ENCODE data around the gene CTRB1.

The CTRB1 gene

DNA sequence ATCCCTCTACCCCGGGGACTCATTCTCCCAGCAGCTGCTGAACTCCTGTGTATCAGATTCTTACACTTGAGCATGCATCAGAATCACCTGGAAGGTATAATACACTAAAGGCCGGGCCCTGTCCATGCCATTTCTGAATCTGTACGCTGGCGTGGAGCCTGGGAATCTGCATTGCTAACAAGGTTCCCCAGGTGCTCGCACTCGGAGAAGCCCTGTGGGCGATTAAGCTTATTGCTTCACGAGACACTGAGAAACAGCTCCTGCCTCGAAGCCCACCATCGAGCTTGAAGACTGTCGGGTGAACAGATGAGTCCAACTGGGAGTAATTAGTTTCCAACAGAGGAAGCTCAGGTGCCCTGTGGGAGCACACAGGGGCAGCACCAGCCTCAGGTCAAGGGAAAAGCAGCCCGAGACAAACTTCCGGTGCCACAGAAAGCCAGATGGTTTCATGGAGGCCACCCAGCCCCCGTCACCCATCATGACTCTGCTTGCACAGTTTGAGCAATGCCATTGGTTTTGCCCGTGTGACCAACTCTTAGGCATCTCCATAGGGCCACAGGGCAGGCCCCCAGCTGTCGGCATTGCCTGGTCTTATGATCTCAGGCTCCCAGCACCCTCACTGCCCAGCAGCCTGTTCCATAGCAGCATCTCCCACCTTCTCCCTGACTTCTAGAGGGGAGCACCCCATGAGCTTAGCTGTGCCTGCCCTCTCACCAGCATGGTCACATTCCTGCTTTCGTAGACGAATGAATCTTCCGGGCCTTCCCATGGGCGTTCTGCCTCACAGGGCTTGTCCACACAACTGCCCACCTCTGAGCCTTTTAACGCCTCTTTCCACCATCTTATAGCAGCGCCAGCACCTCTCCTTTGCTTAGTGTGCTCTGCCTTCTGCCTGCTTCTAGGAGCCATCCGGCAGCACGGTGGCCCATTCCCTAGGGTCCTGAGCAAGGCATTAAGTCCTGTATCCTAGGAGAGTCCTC, 22.7 kb upstream of the CTRB1 start:
- TF ChIP-seq, protein P1, sequence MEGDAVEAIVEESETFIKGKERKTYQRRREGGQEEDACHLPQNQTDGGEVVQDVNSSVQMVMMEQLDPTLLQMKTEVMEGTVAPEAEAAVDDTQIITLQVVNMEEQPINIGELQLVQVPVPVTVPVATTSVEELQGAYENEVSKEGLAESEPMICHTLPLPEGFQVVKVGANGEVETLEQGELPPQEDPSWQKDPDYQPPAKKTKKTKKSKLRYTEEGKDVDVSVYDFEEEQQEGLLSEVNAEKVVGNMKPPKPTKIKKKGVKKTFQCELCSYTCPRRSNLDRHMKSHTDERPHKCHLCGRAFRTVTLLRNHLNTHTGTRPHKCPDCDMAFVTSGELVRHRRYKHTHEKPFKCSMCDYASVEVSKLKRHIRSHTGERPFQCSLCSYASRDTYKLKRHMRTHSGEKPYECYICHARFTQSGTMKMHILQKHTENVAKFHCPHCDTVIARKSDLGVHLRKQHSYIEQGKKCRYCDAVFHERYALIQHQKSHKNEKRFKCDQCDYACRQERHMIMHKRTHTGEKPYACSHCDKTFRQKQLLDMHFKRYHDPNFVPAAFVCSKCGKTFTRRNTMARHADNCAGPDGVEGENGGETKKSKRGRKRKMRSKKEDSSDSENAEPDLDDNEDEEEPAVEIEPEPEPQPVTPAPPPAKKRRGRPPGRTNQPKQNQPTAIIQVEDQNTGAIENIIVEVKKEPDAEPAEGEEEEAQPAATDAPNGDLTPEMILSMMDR (conservative IDR thresholded peaks at IDR 0.05; ENCODE audit: control insufficient read depth, insufficient read depth, low read depth, low read length), result no peak
- H3K4me3 ChIP-seq (ENCODE audit: control insufficient read depth, low read depth, low read length), result no peak overlapping the region
- no peak for DNase-seq (ENCODE audit: low read depth)

DNA sequence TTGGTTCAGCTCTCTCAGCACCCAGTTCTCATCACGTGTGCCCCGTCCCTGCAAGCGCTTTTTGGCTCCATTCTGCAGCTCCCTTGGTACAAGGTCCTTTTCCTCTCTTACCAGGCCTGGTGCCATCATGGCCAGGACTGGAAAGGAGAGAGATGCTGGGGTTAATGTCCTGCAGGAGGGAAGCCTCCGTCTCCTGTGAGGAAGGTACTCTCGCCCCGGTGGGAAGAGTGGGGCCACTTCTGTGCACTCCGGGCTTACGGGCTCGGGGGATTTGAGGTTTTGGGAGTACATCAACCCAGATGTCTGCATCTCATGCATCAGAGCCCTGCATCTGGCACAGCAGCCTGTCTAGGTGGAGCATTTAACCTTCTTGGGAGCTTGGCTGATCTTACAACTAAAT, 22.0 kb upstream of the CTRB1 start:
- no peak for DNase-seq (ENCODE audit: low read depth)
- no peak overlapping the region for H3K4me3 ChIP-seq (ENCODE audit: control insufficient read depth, low read depth, low read length)
- TF ChIP-seq, protein P1 (conservative IDR thresholded peaks at IDR 0.05; ENCODE audit: control insufficient read depth, insufficient read depth, low read depth, low read length), result no peak

DNA sequence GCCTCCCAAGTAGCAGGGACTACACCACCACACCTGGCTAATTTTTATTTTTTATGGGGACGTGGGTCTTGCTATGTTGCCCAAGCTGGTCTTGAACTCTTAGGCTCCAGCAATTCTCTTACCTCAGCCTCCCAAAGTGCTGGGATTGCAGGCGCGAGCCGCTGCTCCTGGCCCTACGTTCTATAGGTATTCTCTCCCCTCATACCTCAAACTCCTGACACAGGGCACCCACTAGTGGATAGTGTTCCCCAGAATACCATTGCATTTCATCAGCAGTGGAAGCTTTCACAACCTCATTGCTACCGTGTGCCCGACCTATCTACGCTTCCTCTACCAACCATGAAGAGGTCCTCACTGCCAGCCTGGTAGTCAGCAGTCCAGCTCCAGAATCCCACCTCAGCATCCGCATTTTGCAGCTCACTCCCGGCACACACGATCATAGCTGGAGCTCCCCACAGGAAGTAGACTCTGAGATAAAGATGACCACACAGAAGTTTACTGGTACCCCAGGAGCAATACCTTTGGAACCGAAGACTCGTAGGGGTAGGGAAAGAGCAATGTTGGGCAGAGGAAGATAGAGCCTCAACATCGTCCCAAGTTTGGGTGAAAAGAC, 21.2 kb upstream of the CTRB1 start:
- DNase-seq (ENCODE audit: low read depth), result no peak
- H3K4me3 ChIP-seq (ENCODE audit: control insufficient read depth, low read depth, low read length), result no peak overlapping the region
- TF ChIP-seq, protein P1 (conservative IDR thresholded peaks at IDR 0.05; ENCODE audit: control insufficient read depth, insufficient read depth, low read depth, low read length), result no peak

DNA sequence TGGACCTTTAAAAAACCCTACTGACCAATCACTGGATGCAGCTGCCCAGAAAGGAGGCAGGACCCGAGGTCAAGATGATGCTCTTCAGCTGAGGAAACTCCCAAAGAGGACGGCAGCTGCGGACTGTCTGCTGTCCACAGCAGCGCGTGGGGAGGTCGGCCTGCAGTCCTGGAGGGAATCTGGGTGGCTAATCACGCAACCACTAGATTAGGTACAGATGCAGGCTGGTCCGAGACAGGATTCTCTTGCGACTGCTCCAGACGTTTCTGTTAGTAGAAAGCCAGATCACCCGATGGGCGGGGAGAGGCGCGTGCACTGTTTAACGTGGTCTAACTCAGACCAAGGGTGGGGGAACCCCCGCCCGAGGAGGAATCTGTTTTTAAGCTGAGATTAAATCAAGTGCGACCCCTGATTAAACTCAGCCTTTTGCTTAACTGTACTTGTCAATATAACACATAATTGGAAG, 20.6 kb upstream of the CTRB1 start:
- peak; percentile 61 for DNase-seq (ENCODE audit: low read depth)
- TF ChIP-seq, protein P1 (conservative IDR thresholded peaks at IDR 0.05; ENCODE audit: control insufficient read depth, insufficient read depth, low read depth, low read length), result no peak
- peak overlapping the region; percentile 35 for H3K4me3 ChIP-seq (ENCODE audit: control insufficient read depth, low read depth, low read length)

DNA sequence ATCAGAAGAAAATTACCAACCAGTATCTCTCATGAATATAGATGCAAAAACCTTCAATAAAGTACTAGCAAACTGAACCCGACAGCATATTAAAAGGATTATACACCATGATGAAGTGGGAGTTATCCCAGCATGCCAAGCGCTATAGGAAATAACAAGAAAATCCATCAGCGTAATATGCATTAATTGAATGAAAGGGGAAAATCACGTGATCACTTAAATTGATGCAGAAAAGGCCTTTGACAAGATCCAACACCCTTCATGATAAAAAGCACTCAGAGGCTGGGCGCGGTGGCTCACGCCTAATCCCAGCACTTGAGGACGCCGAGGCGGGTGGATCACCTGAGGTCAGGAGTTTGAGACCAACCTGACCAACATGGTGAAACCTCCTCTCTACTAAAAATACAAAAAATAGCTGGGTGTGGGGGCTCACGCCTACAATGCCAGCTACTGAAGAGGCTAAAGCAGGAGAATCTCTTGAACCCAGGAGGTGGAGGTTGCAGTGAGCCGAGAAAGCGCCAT, 16.7 kb upstream of the CTRB1 start:
- TF ChIP-seq, protein P1 (conservative IDR thresholded peaks at IDR 0.05; ENCODE audit: control insufficient read depth, insufficient read depth, low read depth, low read length), result no peak
- no peak for DNase-seq (ENCODE audit: low read depth)
- H3K4me3 ChIP-seq (ENCODE audit: control insufficient read depth, low read depth, low read length), result no peak overlapping the region

DNA sequence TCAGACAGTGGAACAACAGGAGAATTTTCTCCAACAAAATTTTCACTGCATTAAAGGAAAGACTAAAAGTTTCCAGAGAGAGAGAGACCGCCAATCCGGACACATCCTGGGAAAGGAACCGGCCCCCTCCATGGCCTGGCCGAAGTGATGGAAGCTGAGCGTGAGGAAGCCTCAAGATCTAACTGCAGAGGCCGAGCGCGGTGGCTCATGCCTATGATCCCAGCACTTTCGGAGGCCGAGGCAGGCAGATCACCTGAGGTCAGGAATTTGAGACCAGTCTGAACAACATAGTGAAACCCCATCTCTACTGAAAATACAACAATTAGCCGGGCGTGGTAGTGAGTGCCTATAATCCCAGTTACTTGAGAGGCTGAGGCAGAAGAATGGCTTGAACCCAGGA, 15.7 kb upstream of the CTRB1 start:
- TF ChIP-seq, protein P1 (conservative IDR thresholded peaks at IDR 0.05; ENCODE audit: control insufficient read depth, insufficient read depth, low read depth, low read length), result no peak
- H3K4me3 ChIP-seq (ENCODE audit: control insufficient read depth, low read depth, low read length), result no peak overlapping the region
- DNase-seq (ENCODE audit: low read depth), result no peak

Data from fibroblast of mammary gland (primary cell).